ENCODE results near the gene GCN1.

Gene GCN1

GRCh38 chr12:120101617-120102016 lies 92.9 kb downstream of the GCN1 start:
- H3K4me1 ChIP-seq (ENCODE audit: control insufficient read depth, insufficient read depth, low read length), result no peaks in the 10 kb centered on the region
- peaks cover 0 to 80% of the 10 kb centered on the region in 2 experiments; a peak in 2 of 3 replicates for H3K36me3 ChIP-seq (ENCODE audit: control insufficient read depth in 2 of 2, insufficient read depth in 1 of 2, low read length in 2 of 2)
- H3K9me3 ChIP-seq (ENCODE audit: control insufficient read depth, insufficient read depth, low read depth, low read length), result no peaks in the 10 kb centered on the region
- TF ChIP-seq GLIS2 (tag by site-specific recombination; IDR thresholded peaks at IDR 0.05), result peak; percentile 15; the same call in 1 of the 2 replicates
- TF ChIP-seq SP2 (tag by site-specific recombination; IDR thresholded peaks at IDR 0.05), result no peak
- CTCF ChIA-PET, result interaction anchor here (2.3 kb wide), 1 partner anchor 14 kb away, joined by 5 read pairs; no protein-coding TSS in a partner anchor
- POLR2A ChIA-PET, result interaction anchor here (0.6 kb wide), 1 partner anchor 107 kb away, joined by 4 read pairs; no protein-coding TSS in a partner anchor
- no peak overlapping the region for H3K4me3 ChIP-seq (ENCODE audit: low read depth, low read length)
- H3K27ac ChIP-seq (ENCODE audit: extremely low read depth, low read depth, low read length), result no peak overlapping the region

GRCh38 chr12:120101182-120101581 lies 93.3 kb downstream of the GCN1 start:
- POLR2A ChIA-PET, result no interaction called here
- peaks cover 0 to 85% of the 10 kb centered on the region in 2 experiments; a peak in 2 of 3 replicates for H3K36me3 ChIP-seq (ENCODE audit: control insufficient read depth in 2 of 2, insufficient read depth in 1 of 2, low read length in 2 of 2)
- CTCF ChIA-PET, result interaction anchor here (2.3 kb wide), 1 partner anchor 14 kb away, joined by 5 read pairs; no protein-coding TSS in a partner anchor
- H3K4me1 ChIP-seq (ENCODE audit: control insufficient read depth, insufficient read depth, low read length), result no peaks in the 10 kb centered on the region
- H3K9me3 ChIP-seq (ENCODE audit: control insufficient read depth, insufficient read depth, low read depth, low read length), result no peaks in the 10 kb centered on the region
- TF ChIP-seq ZNF423 (tag by site-specific recombination; IDR thresholded peaks at IDR 0.05), result no peak
- TF ChIP-seq ZNF140 (tag by site-specific recombination; IDR thresholded peaks at IDR 0.05), result no peak
- no peak for TF ChIP-seq ZFHX2 (tag by site-specific recombination; conservative IDR thresholded peaks at IDR 0.05)
- TF ChIP-seq ZNF221 (tag by site-specific recombination; IDR thresholded peaks at IDR 0.05; ENCODE audit: borderline replicate concordance), result no peak
- no peak for TF ChIP-seq ZNF239 (tag by site-specific recombination; IDR thresholded peaks at IDR 0.05)
- TF ChIP-seq REST (tag by site-specific recombination; IDR thresholded peaks at IDR 0.05), result no peak
- TF ChIP-seq ZNF311 (tag by site-specific recombination; IDR thresholded peaks at IDR 0.05; ENCODE audit: borderline replicate concordance), result no peak
- H3K4me3 ChIP-seq (ENCODE audit: low read depth, low read length), result no peak overlapping the region
- no peak overlapping the region for H3K27ac ChIP-seq (ENCODE audit: extremely low read depth, low read depth, low read length)

- Histone ChIP-seq H3K4me3 (ENCODE audit: low read depth, low read length) (no peak overlapping the region), H3K9me3 (ENCODE audit: control insufficient read depth, insufficient read depth, low read depth, low read length) (no peaks in the 10 kb centered on the region), H3K4me1 (ENCODE audit: control insufficient read depth, insufficient read depth, low read length) (no peaks in the 10 kb centered on the region), H3K27ac (ENCODE audit: extremely low read depth, low read depth, low read length) (no peak overlapping the region), H3K36me3 (ENCODE audit: control insufficient read depth in 2 of 2, insufficient read depth in 1 of 2, low read length in 2 of 2) (peaks cover 0 to 89% of the 10 kb centered on the region in 2 experiments; a peak in 2 of 3 replicates)
- TF ChIP-seq ZNF776 (tag by site-specific recombination; IDR thresholded peaks at IDR 0.05; ENCODE audit: borderline replicate concordance) (no peak), ZNF449 (tag by site-specific recombination; IDR thresholded peaks at IDR 0.05) (peak; percentile 68), ZBTB49 (tag by site-specific recombination; IDR thresholded peaks at IDR 0.05; ENCODE audit: low read depth) (no peak), ZNF18 (tag by site-specific recombination; IDR thresholded peaks at IDR 0.05) (no peak)
- ChIA-PET POLR2A (interaction anchor here (0.6 kb wide), 1 partner anchor 82 kb away, joined by 3 read pairs; no protein-coding TSS in a partner anchor), CTCF (interaction anchor here (2.3 kb wide), 1 partner anchor 13 kb away, joined by 5 read pairs; no protein-coding TSS in a partner anchor)
Observed at GRCh38 chr12:120100630-120101029, 93.9 kb downstream of the GCN1 start.
